Naive thymus-derived CD4-positive, alpha-beta T cell (primary cell): ENCODE measurements around the gene DNAJC10. TPM values are rescaled to one million over a fixed set of nuclear protein-coding genes. Genes with fewer than 3 reads are reported as not detected.
"Not testable (repeated sequence)": the region's sequence is repeated elsewhere in the genome, so short reads cannot be mapped to it uniquely, and the experiment has no call there.

Experiments used
- ATAC-seq: fragments of 150-1000 bp; cut with Tn5 transposase; 2 replicates; pipeline ENCODE4 v1.10.0; 2021; ENCODE audit warnings: mild to moderate bottlenecking, moderate library complexity
- CTCF ChIA-PET: fragments of 350-600 bp; sonication (Branson Sonifier 250); formaldehyde crosslinking; loops from one replicate; lab custom pipeline; 2021; ENCODE audit warnings: antibody characterized with exemption; lab: Charles Lee
- POLR2A ChIA-PET: fragments of 350-600 bp; sonication (Branson Sonifier 250); formaldehyde crosslinking; loops from one replicate; lab custom pipeline; 2021; ENCODE audit warnings: antibody characterized with exemption, inconsistent platforms; lab: Charles Lee
- DNase-seq, 9 donors: peaks; one replicate each; pipeline versions ENCODE4 v3.0.0 to v3.0.0-alpha.2; 2020 to 2022; ENCODE audit warnings: mixed read lengths in 1 of 9
- H3K27ac ChIP-seq: one replicate; pipeline ENCODE4 v1.7.0; 2013; ENCODE audit warnings: mild to moderate bottlenecking, low read depth, low read length, moderate library complexity
- H3K27me3 ChIP-seq, 2 donors: one replicate each; pipeline ENCODE4 v1.7.0; 2013; ENCODE audit warnings: low read length in 2 of 2, mild to moderate bottlenecking in 2 of 2, moderate library complexity in 2 of 2; ENCODE audit not compliant: control insufficient read depth in 2 of 2, insufficient read depth in 2 of 2
- H3K36me3 ChIP-seq, 3 experiments: 1 replicate in 2 of 3; 2 replicates in 1 of 3; pipeline ENCODE4 v1.7.0; 2013; ENCODE audit warnings: low read length in 3 of 3, mild to moderate bottlenecking in 3 of 3, moderate library complexity in 1 of 3; ENCODE audit not compliant: insufficient read depth in 3 of 3, control insufficient read depth in 2 of 3
- H3K4me1 ChIP-seq, 2 donors: one replicate each; pipeline ENCODE4 v1.7.0; 2013; ENCODE audit warnings: low read length in 2 of 2, mild to moderate bottlenecking in 2 of 2, moderate library complexity in 1 of 2; ENCODE audit not compliant: control insufficient read depth in 2 of 2, insufficient read depth in 2 of 2
- H3K4me3 ChIP-seq: 2 replicates; pipeline ENCODE4 v1.7.0; 2013; ENCODE audit warnings: mild to moderate bottlenecking, low read length
- H3K9me3 ChIP-seq, 3 experiments: 1 replicate in 2 of 3; 2 replicates in 1 of 3; pipeline ENCODE4 v1.7.0; 2013; ENCODE audit warnings: low read length in 3 of 3; ENCODE audit not compliant: control insufficient read depth in 2 of 3
- H3K27ac Mint-ChIP-seq, 9 donors: one replicate each; pipeline ENCODE4 v1.8.0; 2020 to 2022; ENCODE audit warnings: mixed read lengths in 9 of 9, mild to moderate bottlenecking in 8 of 9, moderate library complexity in 5 of 9, inconsistent platforms in 2 of 9
- H3K27me3 Mint-ChIP-seq, 5 donors: one replicate each; pipeline ENCODE4 v1.8.0; 2021 to 2022; ENCODE audit warnings: mixed read lengths in 5 of 5, mild to moderate bottlenecking in 1 of 5
- H3K36me3 Mint-ChIP-seq, 5 donors: one replicate each; pipeline ENCODE4 v1.8.0; 2020 to 2022; ENCODE audit warnings: mixed read lengths in 5 of 5, mild to moderate bottlenecking in 3 of 5, inconsistent platforms in 1 of 5
- H3K4me1 Mint-ChIP-seq, 7 donors: one replicate each; pipeline ENCODE4 v1.8.0; 2020 to 2022; ENCODE audit warnings: mixed read lengths in 7 of 7, mild to moderate bottlenecking in 3 of 7, inconsistent platforms in 1 of 7
- H3K4me3 Mint-ChIP-seq, 10 donors: one replicate each; pipeline ENCODE4 v1.8.0; 2020 to 2022; ENCODE audit warnings: mild to moderate bottlenecking in 10 of 10, mixed read lengths in 10 of 10, moderate library complexity in 6 of 10, inconsistent platforms in 2 of 10
- H3K9me3 Mint-ChIP-seq, 11 donors: one replicate each; pipeline ENCODE4 v1.8.0; 2020 to 2022; ENCODE audit warnings: mixed read lengths in 11 of 11, mild to moderate bottlenecking in 4 of 11, inconsistent platforms in 1 of 11, moderate library complexity in 1 of 11
- intact Hi-C, 2 donors: fragments of 100-400 bp; cut with micrococcal nuclease; formaldehyde crosslinking; loops; one replicate each; pipeline ENCODE4 v1.15.1; 2023
- polyA plus RNA-seq, 2 donors: library from polyadenylated mRNA; unstranded; fragments of 300-500 nt; fragmentation: Illumina TruSeq; gene quantifications; one replicate each; pipeline ENCODE4 v1.2.3, GENCODE V29; 2021
- total RNA-seq, 6 experiments: library from RNA in 5 of 6; stranded (reverse) in 5 of 6; gene quantifications; 1 replicate in 5 of 6; 2 replicates in 1 of 6; pipeline ENCODE4 v1.2.3 and lab custom pipeline; 2021 to 2026

Gene DNAJC10
- total and polyA plus RNA-seq, 7 experiments from 2014 or later = 35.9 to 70.4 (median 52.8) TPM

GRCh38 chr2:182767578-182767977 is 51.5 kb downstream of the DNAJC10 start:
- ATAC-seq (no peak), DNase-seq (no peak)
- no peak overlapping the region for H3K27ac ChIP-seq
- no peak overlapping the region for H3K4me3 ChIP-seq
- intact Hi-C loops = loop anchor here in 1 of 2 donors (2.0 kb wide), 1 partner anchor 327 kb away; no protein-coding TSS in a partner anchor
- Mint-ChIP-seq H3K27ac (no peak overlapping the region), H3K27me3 (no peaks in the 10 kb centered on the region), H3K36me3 (peaks cover 31 to 87% (median 80%) of the 10 kb centered on the region in 5 donors), H3K4me1 (peaks cover 0 to 9% (median 0%) of the 10 kb centered on the region in 7 donors), H3K4me3 (no peak overlapping the region), H3K9me3 (peaks cover 0 to 50% (median 26%) of the 10 kb centered on the region in 11 donors)
- H3K4me1 ChIP-seq = no peaks in the 10 kb centered on the region
- H3K9me3 ChIP-seq = no peaks in the 10 kb centered on the region
- no peaks in the 10 kb centered on the region for H3K27me3 ChIP-seq
- peaks cover 0 to 48% (median 2%) of the 10 kb centered on the region in 3 experiments for H3K36me3 ChIP-seq
- CTCF ChIA-PET = interaction anchor here (1.0 kb wide), 1 partner anchor 289 kb away, joined by 3 read pairs; no protein-coding TSS in a partner anchor
- POLR2A ChIA-PET = no interaction called here

GRCh38 chr2:182768950-182769349 is 52.9 kb downstream of the DNAJC10 start:
- intact Hi-C loops, CTCF ChIA-PET, H3K9me3 ChIP-seq, H3K27me3 Mint-ChIP-seq, H3K4me1 ChIP-seq, POLR2A ChIA-PET, DNase-seq, H3K4me1 Mint-ChIP-seq, H3K4me3 ChIP-seq, H3K27ac Mint-ChIP-seq, H3K27me3 ChIP-seq, H3K4me3 Mint-ChIP-seq, H3K27ac ChIP-seq, ATAC-seq: not testable (repeated sequence)
- peaks cover 0 to 40% (median 2%) of the 10 kb centered on the region in 3 experiments for H3K36me3 ChIP-seq
- peaks cover 32 to 92% (median 86%) of the 10 kb centered on the region in 5 donors for H3K36me3 Mint-ChIP-seq
- peaks cover 0 to 50% (median 26%) of the 10 kb centered on the region in 11 donors for H3K9me3 Mint-ChIP-seq

DNA sequence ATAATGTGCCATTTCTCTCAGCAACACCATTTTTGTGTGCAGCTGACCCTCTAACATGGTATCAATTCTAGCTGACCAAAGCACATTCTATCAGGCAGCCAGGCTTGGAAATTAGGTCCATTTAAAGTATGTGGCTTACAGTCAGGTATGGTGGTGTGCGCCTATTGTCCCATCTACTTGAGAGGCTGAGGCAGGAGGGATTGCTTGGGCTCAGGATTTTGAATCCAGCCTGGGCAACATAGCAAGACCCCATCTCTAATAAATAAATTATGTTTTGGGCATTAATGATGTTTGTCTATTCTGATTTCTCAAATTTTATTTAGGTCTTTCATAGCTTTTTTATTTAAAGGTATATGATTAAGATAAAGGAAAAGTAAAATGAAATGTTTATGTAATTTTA is 63.3 kb downstream of the DNAJC10 start:
- H3K36me3 ChIP-seq = peaks cover 0 to 10% (median 0%) of the 10 kb centered on the region in 3 experiments
- H3K4me3 ChIP-seq = no peak overlapping the region
- Mint-ChIP-seq H3K36me3 (peaks cover 4 to 58% (median 40%) of the 10 kb centered on the region in 5 donors), H3K9me3 (peaks cover 0 to 4% (median 0%) of the 10 kb centered on the region in 11 donors), H3K27ac (no peak overlapping the region), H3K4me3 (no peak overlapping the region), H3K4me1 (no peaks in the 10 kb centered on the region), H3K27me3 (no peaks in the 10 kb centered on the region)
- no peaks in the 10 kb centered on the region for H3K4me1 ChIP-seq
- no peak for ATAC-seq
- no peak for DNase-seq
- no peaks in the 10 kb centered on the region for H3K27me3 ChIP-seq
- no peak overlapping the region for H3K27ac ChIP-seq
- ChIA-PET CTCF (no interaction called here), POLR2A (no interaction called here)
- intact Hi-C loops = no loop called here
- no peaks in the 10 kb centered on the region for H3K9me3 ChIP-seq

DNA sequence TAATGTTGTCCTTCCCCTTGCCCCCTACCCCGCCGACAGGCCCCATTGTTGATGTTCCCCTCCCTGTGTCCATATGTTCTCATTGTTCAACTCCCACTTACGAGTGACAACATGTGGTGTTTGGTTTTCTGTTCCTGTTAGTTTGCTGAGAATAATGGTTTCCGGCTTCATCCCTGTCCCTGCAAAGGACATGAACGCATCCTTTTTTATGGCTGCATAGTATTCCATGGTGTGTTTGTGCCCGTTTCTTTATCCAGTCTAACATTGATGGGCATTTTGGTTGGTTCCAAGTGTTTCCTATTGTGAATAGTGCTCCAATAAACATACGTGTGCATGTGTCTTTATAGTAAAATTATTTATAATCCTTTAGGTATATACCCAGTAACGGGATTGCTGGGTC is 65.0 kb downstream of the DNAJC10 start:
- intact Hi-C loops, H3K27ac ChIP-seq, DNase-seq, CTCF ChIA-PET, H3K4me1 ChIP-seq, H3K9me3 ChIP-seq, H3K27me3 Mint-ChIP-seq, H3K9me3 Mint-ChIP-seq, H3K27me3 ChIP-seq, H3K27ac Mint-ChIP-seq, H3K36me3 ChIP-seq, H3K4me3 Mint-ChIP-seq, H3K4me3 ChIP-seq, ATAC-seq, H3K4me1 Mint-ChIP-seq: not testable (repeated sequence)
- peaks cover 4 to 44% (median 34%) of the 10 kb centered on the region in 5 donors for H3K36me3 Mint-ChIP-seq
- POLR2A ChIA-PET = interaction anchor here (0.6 kb wide), 1 partner anchor 203 kb away, joined by 4 read pairs; no protein-coding TSS in a partner anchor

DNA sequence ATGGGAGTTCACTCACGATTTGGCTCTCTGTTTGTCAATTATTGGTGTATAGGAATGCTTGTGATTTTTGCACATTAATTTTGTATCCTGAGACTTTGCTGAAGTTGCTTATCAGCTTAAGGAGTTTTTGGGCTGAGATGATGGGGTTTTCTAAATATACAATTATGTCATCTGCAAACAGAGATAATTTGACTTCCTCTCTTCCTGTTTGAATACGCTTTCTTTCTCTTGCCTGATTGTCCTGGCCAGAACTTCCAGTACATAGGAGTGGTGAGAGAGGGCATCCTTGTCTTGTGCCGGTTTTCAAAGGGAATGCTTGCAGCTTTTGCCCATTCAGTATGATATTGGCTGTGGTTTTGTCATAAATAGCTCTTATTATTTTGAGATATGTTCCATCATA is 66.6 kb downstream of the DNAJC10 start:
- H3K27me3 Mint-ChIP-seq, H3K27ac Mint-ChIP-seq, H3K27me3 ChIP-seq, H3K4me3 Mint-ChIP-seq, POLR2A ChIA-PET, ATAC-seq, H3K36me3 ChIP-seq, intact Hi-C loops, H3K27ac ChIP-seq, H3K4me3 ChIP-seq, H3K4me1 Mint-ChIP-seq, H3K4me1 ChIP-seq, H3K9me3 ChIP-seq, CTCF ChIA-PET, H3K9me3 Mint-ChIP-seq, DNase-seq: not testable (repeated sequence)
- peaks cover 4 to 38% (median 25%) of the 10 kb centered on the region in 5 donors for H3K36me3 Mint-ChIP-seq

GRCh38 chr2:182784058-182784706 is 68.1 kb downstream of the DNAJC10 start:
- Histone ChIP-seq H3K36me3 (peaks cover 0 to 2% (median 0%) of the 10 kb centered on the region in 3 experiments), H3K27me3 (no peaks in the 10 kb centered on the region), H3K4me3 (no peak overlapping the region), H3K9me3 (no peaks in the 10 kb centered on the region), H3K27ac (no peak overlapping the region), H3K4me1 (no peaks in the 10 kb centered on the region)
- H3K9me3 Mint-ChIP-seq = peaks cover 0 to 4% (median 0%) of the 10 kb centered on the region in 11 donors
- ATAC-seq = no peak
- intact Hi-C loops = loop anchor here (1.0 to 2.0 kb wide), 2 partner anchors 196 to 197 kb away; no protein-coding TSS in a partner anchor
- no peak for DNase-seq
- peaks cover 4 to 23% (median 16%) of the 10 kb centered on the region in 5 donors for H3K36me3 Mint-ChIP-seq
- no peak overlapping the region for H3K27ac Mint-ChIP-seq
- ChIA-PET POLR2A (no interaction called here), CTCF (no interaction called here)
- H3K27me3 Mint-ChIP-seq = no peaks in the 10 kb centered on the region
- no peaks in the 10 kb centered on the region for H3K4me1 Mint-ChIP-seq
- no peak overlapping the region for H3K4me3 Mint-ChIP-seq
